SK-N-SH treated with all-trans-retinoic acid at 6 μM for 48 hours (cell line): Measurements from ENCODE around the gene ARHGAP4.

Source experiments
- ATAC-seq: fragments of 200-7000 bp; cut with Tn5 transposase; 3 replicates; pipeline ENCODE4 v1.9.1; 2020; ENCODE audit warnings: mild to moderate bottlenecking, moderate library complexity
- ARNTL ChIP-seq: fragments of 450-650 bp; formaldehyde crosslinking; IDR thresholded peaks from 2 replicates; pipeline ENCODE4 v1.5.0; 2020; ENCODE audit warnings: low read depth, mild to moderate bottlenecking, moderate library complexity, borderline replicate concordance
- BACH2 ChIP-seq: fragments of 250-450 bp; sonication (Bioruptor Pico); IDR thresholded peaks from 2 replicates; pipeline ENCODE4 v1.9.0; 2021; ENCODE audit warnings: mild to moderate bottlenecking, borderline replicate concordance
- CREB5 ChIP-seq: fragments of 250-450 bp; sonication (Bioruptor Pico); IDR thresholded peaks from 2 replicates; pipeline ENCODE4 v1.5.1; 2020; ENCODE audit warnings: low read depth, mild to moderate bottlenecking, moderate library complexity
- CSDC2 ChIP-seq: fragments of 250-450 bp; sonication (Bioruptor Pico); IDR thresholded peaks from 2 replicates; pipeline ENCODE4 v1.5.0; 2020; ENCODE audit warnings: mild to moderate bottlenecking, moderate library complexity
- CSRNP3 ChIP-seq: fragments of 250-450 bp; sonication (Bioruptor Pico); IDR thresholded peaks from 2 replicates; pipeline ENCODE4 v1.5.1; 2021; ENCODE audit warnings: mild to moderate bottlenecking, moderate library complexity
- ESRRG ChIP-seq: fragments of 250-450 bp; sonication (Bioruptor Pico); IDR thresholded peaks from 2 replicates; pipeline ENCODE4 v1.6.1; 2021; ENCODE audit warnings: mild to moderate bottlenecking
- GLIS3 ChIP-seq: fragments of 250-450 bp; sonication (Bioruptor Pico); IDR thresholded peaks from 2 replicates; pipeline ENCODE4 v1.5.0; 2020; ENCODE audit warnings: mild to moderate bottlenecking, moderate library complexity
- ISL1 ChIP-seq: fragments of 250-450 bp; sonication (Bioruptor Pico); IDR thresholded peaks from 2 replicates; pipeline ENCODE4 v2.1.2; 2022; ENCODE audit warnings: mild to moderate bottlenecking, moderate library complexity
- OSR1 ChIP-seq: fragments of 250-450 bp; sonication (Bioruptor Pico); IDR thresholded peaks from 2 replicates; pipeline ENCODE4 v1.8.0; 2022; ENCODE audit warnings: moderate library complexity, mild to moderate bottlenecking, inconsistent platforms
- POU6F1 ChIP-seq: fragments of 250-450 bp; sonication (Bioruptor Pico); IDR thresholded peaks from 2 replicates; pipeline ENCODE4 v1.8.0; 2021; ENCODE audit warnings: low read depth, mild to moderate bottlenecking, moderate library complexity, borderline replicate concordance
- PPARA ChIP-seq: fragments of 250-450 bp; sonication (Bioruptor Pico); IDR thresholded peaks from 2 replicates; pipeline ENCODE4 v1.5.0; 2020; ENCODE audit warnings: mild to moderate bottlenecking, borderline replicate concordance
- RARB ChIP-seq: fragments of 250-450 bp; sonication (Bioruptor Pico); IDR thresholded peaks from 2 replicates; pipeline ENCODE4 v1.8.0; 2021; ENCODE audit warnings: mild to moderate bottlenecking, moderate library complexity
- TCF4 ChIP-seq: fragments of 250-450 bp; sonication (Bioruptor Pico); IDR thresholded peaks from 2 replicates; pipeline ENCODE4 v1.8.0; 2021; ENCODE audit warnings: mild to moderate bottlenecking, moderate library complexity, borderline replicate concordance
- TSHZ2 ChIP-seq: fragments of 250-450 bp; sonication (Bioruptor Pico); IDR thresholded peaks from 2 replicates; pipeline ENCODE4 v1.5.0; 2020; ENCODE audit warnings: mild to moderate bottlenecking, moderate library complexity
- ZC3H10 ChIP-seq: fragments of 250-450 bp; sonication (Bioruptor Pico); IDR thresholded peaks from 2 replicates; pipeline ENCODE4 v1.5.1; 2021; ENCODE audit warnings: mild to moderate bottlenecking, moderate library complexity
- ZFP3 ChIP-seq: fragments of 250-450 bp; sonication (Bioruptor Pico); IDR thresholded peaks from 2 replicates; pipeline ENCODE4 v1.5.0; 2020; ENCODE audit warnings: mild to moderate bottlenecking, moderate library complexity
- ZFP30 ChIP-seq: fragments of 450-650 bp; formaldehyde crosslinking; IDR thresholded peaks from 2 replicates; pipeline ENCODE4 v1.5.0; 2022; ENCODE audit warnings: mild to moderate bottlenecking, moderate library complexity
- ZNF565 ChIP-seq: fragments of 450-650 bp; formaldehyde crosslinking; conservative IDR thresholded peaks from 2 replicates; pipeline ENCODE4 v1.5.0; 2020; ENCODE audit warnings: low read depth, mild to moderate bottlenecking, moderate library complexity
- ZNF70 ChIP-seq: fragments of 450-650 bp; formaldehyde crosslinking; IDR thresholded peaks from 2 replicates; pipeline ENCODE4 v1.5.0; 2020; ENCODE audit warnings: mild to moderate bottlenecking, moderate library complexity
- ZNF8 ChIP-seq: fragments of 450-650 bp; formaldehyde crosslinking; IDR thresholded peaks from 2 replicates; pipeline ENCODE4 v1.5.0; 2020; ENCODE audit warnings: mild to moderate bottlenecking, moderate library complexity

The ARHGAP4 gene

GRCh38 chrX:153941336-153942252 lies 15.5 kb upstream of the ARHGAP4 start:
- TF ChIP-seq ZNF565 (CRISPR knock-in tag) (no peak), ARNTL (CRISPR knock-in tag) (no peak), ZFP3 (CRISPR knock-in tag) (no peak), PPARA (no peak), ESRRG (CRISPR knock-in tag) (no peak), CREB5 (CRISPR knock-in tag) (no peak), CSRNP3 (no peak), ZNF70 (CRISPR knock-in tag) (no peak), ZFP30 (CRISPR knock-in tag) (no peak), GLIS3 (CRISPR knock-in tag) (no peak), OSR1 (no peak), POU6F1 (CRISPR knock-in tag) (no peak), TCF4 (CRISPR knock-in tag) (no peak)
- no peak for ATAC-seq

- no peak for ATAC-seq
Measured at GRCh38 chrX:153939573-153939972, 13.5 kb upstream of the ARHGAP4 start.

GRCh38 chrX:153938226-153938786 lies 12.2 kb upstream of the ARHGAP4 start:
- ATAC-seq = no peak
- no peak for TF ChIP-seq ZNF565 (CRISPR knock-in tag)
- no peak for TF ChIP-seq ZFP30 (CRISPR knock-in tag)
- TF ChIP-seq PPARA = no peak
- TF ChIP-seq CREB5 (CRISPR knock-in tag) = no peak
- TF ChIP-seq OSR1 = no peak
- no peak for TF ChIP-seq POU6F1 (CRISPR knock-in tag)
- no peak for TF ChIP-seq CSRNP3
- TF ChIP-seq ZC3H10 (CRISPR knock-in tag) = no peak
- TF ChIP-seq ISL1 (CRISPR knock-in tag) = no peak
- no peak for TF ChIP-seq ESRRG (CRISPR knock-in tag)
- no peak for TF ChIP-seq CSDC2 (CRISPR knock-in tag)

More at GRCh38 chrX:153939573-153939972, 13.5 kb upstream of the ARHGAP4 start:
- TF ChIP-seq TSHZ2 = no peak
- no peak for TF ChIP-seq ZNF565 (CRISPR knock-in tag)
- no peak for TF ChIP-seq ZNF8
- no peak for TF ChIP-seq ZFP30 (CRISPR knock-in tag)
- TF ChIP-seq RARB (CRISPR knock-in tag) = no peak
- TF ChIP-seq ESRRG (CRISPR knock-in tag) = no peak
- TF ChIP-seq CSDC2 (CRISPR knock-in tag) = no peak
- TF ChIP-seq PPARA = no peak
- TF ChIP-seq BACH2 (CRISPR knock-in tag) = no peak
